HG03342 (cell line): ENCODE results near the gene XPR1.
A peak's percentile ranks its signal among the peaks of the same experiment; 100 is the strongest.

Experiments
- ATAC-seq: cut with Tn5 transposase; IDR thresholded peaks from one replicate; pipeline ENCODE4 v1.9.1; 2021; ENCODE audit warnings: mild to moderate bottlenecking, moderate library complexity; ENCODE audit not compliant: unreplicated experiment

Gene XPR1

DNA sequence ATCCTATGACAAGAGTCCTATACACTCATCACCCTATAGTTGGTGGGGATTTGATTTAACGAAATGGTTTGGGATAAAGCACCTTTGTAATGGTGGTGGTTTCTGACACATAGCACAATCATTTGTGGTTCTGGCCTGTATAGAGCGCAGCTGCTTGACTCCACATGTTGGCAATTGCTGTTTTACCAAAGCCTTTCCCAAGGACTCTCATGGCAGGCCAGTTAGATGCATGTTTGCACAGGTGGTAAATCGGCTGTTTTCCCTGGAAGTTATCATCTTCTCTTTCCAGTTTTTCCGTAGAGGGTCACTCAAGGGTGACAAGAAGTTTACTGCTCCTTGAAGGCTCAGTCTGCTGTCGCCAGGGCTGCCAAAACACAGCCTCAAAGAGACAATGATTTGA lies 17.1 kb upstream of the XPR1 start:
- ATAC-seq, result no peak

GRCh38 chr1:180615493-180616290 lies 16.1 kb upstream of the XPR1 start:
- ATAC-seq, result no peak

- ATAC-seq, result no peak
Measured at GRCh38 chr1:180616439-180616838, 15.4 kb upstream of the XPR1 start.

- no peak for ATAC-seq
Measured at GRCh38 chr1:180617774-180618395, 13.9 kb upstream of the XPR1 start.

DNA sequence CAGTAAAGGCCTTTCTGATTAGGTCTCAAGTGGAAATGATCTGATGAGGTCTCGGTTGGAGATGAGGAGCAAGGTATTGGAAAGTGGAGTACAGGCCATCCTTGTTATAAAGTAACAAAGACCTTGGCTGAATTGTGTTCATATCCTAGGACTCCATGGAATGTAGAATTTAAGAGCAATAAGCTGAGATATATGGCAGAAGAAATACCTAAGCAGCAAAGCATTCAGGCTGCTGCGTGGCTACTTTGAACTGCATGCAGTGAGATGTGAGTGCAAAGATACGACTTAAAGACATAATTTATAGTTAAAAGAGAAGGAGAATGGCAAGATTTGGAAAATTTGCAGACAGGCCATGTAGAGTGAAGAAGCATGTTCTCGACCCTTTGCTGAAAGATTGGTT lies 11.2 kb upstream of the XPR1 start:
- no peak for ATAC-seq

DNA sequence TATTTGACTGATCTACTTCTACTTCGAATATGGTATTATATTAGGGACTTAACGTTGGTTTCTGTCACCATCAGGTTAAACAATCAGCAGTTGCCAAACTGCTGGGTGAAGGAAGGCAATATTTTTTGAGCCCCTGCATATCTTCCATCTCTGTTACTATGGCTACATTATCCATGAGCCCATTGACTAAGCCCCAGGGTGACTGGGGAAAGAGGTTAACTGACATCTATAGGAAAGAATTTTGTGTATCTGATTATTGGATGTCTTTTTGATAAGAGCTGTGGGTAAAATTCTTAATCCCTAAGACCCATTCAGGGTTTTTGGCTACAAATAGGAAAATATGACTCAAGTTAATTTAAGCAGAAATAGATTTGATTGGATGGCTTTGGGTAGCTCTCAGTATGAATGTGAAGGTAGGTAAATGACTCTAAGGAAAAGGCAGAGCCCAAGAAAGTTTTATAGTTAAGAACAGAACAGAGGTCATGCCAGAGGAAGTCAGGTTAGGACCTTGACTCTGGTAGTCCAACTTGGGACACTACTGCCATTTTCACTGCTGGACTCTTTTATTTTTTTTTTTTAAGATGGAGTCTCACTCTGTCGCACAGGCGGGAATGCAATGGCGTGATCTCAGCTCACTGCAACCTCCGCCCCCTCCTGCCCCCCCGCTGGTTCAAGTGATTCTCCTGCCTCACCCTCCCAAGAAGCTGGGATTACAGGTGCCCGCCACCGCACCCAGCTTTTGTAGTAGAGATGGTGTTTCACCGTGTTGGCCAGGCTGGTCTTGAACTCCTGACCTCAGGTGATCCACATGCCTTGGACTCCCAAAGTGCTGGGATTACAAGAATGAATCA lies 8.9 kb upstream of the XPR1 start:
- no peak for ATAC-seq

DNA sequence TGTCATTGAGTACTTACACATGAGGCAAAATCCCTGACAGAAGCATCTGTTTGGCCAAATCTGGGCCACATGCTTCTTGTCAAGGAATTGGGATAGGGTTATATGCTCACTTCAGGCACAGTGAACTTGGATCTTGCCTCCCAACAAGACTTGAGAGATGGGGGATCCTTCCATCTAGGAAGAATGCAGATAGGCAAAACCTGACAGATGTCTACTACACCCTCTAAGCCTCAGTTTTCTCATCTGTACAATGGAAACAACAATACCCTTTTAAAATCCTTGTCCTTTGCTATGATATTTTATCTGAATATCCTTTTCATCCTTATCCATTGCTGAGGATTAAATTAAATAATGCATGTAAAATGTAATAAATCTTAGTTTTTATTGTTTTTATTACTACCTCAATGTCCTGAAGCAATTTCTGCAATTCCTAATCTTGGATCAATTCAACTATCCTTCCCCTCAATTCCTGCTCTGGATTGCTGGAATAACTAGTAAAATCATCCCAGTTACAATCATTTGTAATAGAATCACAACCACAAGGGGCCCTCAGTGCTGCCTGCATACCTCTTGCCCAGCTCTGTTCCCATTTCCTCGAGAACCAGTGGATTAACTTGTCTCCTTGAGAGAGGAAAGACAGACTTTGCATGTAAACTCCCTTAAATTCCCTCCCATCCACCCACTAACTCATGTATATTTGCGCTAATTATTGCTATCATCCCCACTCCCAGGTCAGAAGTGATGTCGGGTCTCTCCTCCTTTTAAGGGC lies 8.1 kb upstream of the XPR1 start:
- ATAC-seq, result no peak

- no peak for ATAC-seq
Measured at GRCh38 chr1:180626711-180627110, 5.1 kb upstream of the XPR1 start.

DNA sequence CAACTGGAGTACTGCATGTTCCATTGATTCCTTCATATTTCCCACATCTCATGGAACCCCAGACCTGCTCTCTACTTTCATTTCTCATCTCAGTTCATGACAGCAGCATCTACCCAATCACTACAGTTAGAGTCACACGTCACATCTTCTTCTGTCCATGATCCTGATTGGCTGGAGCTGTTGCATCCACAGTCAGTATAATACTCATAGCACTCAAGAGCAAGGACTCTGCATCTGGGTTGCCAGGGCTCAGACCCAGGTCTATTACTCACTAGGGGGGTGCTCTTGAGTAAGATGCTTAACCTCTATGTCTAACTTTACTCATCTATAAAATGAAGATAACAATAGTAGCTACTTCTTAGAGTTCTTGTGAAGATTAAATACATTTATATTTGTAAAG lies 4.4 kb upstream of the XPR1 start:
- no peak for ATAC-seq

- ATAC-seq, result no peak
Measured at GRCh38 chr1:180628646-180629045, 3.2 kb upstream of the XPR1 start.

DNA sequence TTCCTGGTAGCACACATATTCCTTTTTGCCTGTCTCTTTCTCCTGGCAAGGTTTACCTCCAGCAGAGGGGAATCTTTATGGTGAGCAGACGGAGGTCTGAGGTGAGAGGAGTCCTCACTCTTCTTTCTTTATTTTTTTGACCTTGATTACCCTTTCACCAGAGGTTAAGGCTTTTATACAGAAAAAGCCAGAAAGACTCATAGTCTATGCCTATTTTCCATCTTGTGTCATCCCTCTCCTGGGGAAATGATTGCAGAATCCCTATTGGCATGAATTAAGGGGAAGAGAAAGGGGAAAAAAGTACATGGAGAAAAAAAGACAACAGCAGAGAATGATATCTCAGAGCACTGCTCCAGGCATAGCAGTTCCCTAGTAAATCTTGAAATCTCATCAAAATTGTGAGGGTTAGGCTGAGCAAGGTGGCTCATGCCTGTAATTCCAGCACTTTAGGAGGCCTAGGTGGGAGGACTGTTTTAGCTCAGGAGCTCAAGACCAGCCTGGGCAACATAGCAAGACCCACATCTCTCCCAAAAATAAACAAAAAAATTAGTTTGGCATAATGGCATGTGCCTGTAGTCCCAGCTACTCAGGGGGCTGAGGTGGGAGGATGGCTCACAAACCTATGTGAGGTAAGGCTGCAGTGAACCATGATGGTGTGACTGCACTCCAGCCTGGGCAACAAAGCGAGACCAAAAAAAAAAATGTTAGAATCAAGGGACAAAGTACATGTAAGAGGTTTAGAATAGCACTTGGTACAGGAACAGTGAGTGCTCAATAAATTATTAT lies 1.2 kb upstream of the XPR1 start:
- ATAC-seq, result no peak

- no peak for ATAC-seq
Measured at GRCh38 chr1:180631194-180631765, 542 bp upstream of the XPR1 start.

DNA sequence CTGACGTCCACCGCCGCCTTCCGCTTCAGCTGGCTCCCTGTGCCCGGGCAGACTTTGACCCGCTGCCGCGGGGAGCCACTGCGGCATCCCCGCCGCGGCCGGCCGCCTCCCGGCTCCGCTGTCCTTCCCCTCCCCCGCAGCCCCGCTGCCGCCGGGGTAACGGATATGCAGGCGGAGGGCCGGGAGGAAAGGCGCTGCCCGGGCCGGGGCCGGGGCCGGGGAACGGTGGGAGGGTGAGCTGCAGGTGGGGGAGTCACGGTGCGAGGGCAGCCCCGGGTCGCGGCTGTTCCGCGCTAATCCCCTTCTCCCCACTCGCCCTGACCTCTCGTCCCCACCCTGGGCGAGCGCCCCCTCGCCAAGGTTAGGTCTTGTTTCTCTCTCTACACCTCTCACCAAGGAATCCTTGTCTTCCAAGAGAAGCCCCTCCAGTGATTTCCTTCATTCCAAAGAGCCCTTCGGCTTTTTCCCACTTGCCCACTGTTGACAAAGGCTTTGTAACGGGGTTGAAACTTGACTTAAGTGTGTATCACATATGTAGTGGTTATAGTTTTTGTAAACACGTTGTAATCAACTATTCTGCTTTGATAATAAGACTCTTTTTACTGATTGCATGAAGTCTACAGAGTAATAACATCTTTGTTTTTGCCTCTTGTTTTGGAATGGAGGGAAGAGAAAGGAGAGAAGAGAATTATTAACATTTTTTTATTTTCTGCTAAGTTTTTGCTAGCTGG lies 669 bp downstream of the XPR1 start:
- ATAC-seq, result peak; percentile 36

DNA sequence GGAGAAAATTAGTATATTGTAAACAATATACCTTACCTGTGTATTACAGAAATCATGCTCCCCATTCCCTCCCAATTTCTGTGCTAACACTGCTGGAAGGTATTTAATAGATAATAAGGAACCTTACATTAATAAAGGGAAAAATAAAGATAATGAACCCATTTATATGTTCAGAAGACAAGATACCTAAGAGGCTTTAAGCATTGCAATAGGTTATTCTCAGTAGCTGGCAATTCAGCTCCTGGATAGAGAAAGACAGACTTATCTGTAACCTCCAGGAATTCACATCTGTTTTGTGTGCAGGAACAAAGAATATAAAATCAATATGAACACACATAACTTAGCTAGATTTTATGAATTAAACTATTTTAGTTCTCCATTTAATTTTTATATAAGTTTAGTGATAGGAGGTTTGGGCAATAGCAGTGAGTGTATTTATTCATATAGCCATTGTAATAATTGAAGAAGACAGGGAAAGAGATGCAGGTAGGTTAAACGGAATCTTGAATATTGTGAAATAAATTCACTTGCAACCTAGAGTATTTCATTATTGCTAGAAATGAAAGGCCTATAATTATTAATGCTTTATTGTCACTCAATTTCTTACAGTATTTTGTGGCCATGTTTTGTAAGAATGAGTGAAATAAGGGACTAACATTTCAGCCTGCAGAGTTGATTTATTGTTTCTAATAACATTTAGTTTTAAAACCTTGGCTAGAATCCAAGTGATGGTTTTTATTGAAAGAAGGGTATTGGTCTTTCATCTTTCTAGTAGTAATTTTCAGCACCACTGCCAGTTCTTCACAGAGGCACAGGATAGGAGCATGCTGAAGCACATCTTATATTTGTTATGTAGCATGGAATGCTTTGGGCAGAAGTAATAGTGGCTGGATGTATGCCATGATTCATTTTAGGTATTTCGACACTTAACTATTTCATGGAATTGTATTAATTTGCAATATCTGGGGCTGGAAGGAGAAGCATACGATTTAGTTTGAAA lies 1.5 kb downstream of the XPR1 start:
- no peak for ATAC-seq

- ATAC-seq, result no peak
Measured at GRCh38 chr1:180636138-180636537, 4.3 kb downstream of the XPR1 start.

DNA sequence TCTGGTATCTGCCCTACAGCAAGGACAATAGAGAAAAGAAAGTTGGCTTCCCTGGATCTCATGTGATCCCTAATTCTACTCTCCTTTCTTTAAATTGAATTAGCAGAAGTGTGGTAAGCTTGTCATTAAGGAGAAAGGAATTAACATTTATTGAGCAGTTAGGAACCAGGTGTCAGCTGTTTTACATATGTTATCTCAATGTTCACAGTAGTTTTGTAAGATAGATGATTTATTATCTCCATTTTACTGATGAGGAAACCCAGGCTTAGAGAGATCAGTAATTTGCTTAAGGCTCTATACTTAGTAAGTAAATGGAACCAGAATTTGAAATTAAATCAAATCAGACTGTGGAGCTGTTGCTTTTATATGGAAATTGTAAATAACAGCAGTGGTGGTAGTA lies 8.0 kb downstream of the XPR1 start:
- ATAC-seq, result no peak

DNA sequence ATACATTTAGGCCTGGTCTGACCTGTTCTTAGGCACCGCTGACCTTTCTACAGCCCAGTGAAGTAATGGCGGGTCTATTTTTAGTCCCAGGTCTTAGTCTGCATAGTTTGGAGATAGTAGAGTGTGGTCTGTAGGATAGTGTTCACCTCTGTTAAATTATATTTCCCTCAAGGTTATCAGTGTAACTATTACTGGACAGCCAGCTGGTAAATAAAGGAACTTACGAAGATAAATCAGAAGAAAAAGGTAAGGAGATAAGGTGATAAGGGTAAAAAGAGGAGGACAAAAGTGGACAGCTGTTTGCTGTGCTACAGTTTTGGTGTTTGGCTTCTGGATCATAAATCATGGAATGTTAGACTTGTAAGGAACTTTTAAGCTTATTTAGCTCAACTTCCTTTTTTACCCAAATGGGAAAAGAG lies 8.7 kb downstream of the XPR1 start:
- no peak for ATAC-seq

- ATAC-seq, result no peak
Measured at GRCh38 chr1:180641662-180642061, 9.8 kb downstream of the XPR1 start.
